Measurements from ENCODE around the gene COLEC11. TPM values are rescaled to one million over a fixed set of nuclear protein-coding genes. Genes with fewer than 3 reads are reported as not detected.

Gene COLEC11
- total and polyA plus RNA-seq, 2 of the 13 experiments (the other 11 are each of a cell fraction or from before 2014, with no cell fraction given) = 1.5 to 3.0 TPM

DNA sequence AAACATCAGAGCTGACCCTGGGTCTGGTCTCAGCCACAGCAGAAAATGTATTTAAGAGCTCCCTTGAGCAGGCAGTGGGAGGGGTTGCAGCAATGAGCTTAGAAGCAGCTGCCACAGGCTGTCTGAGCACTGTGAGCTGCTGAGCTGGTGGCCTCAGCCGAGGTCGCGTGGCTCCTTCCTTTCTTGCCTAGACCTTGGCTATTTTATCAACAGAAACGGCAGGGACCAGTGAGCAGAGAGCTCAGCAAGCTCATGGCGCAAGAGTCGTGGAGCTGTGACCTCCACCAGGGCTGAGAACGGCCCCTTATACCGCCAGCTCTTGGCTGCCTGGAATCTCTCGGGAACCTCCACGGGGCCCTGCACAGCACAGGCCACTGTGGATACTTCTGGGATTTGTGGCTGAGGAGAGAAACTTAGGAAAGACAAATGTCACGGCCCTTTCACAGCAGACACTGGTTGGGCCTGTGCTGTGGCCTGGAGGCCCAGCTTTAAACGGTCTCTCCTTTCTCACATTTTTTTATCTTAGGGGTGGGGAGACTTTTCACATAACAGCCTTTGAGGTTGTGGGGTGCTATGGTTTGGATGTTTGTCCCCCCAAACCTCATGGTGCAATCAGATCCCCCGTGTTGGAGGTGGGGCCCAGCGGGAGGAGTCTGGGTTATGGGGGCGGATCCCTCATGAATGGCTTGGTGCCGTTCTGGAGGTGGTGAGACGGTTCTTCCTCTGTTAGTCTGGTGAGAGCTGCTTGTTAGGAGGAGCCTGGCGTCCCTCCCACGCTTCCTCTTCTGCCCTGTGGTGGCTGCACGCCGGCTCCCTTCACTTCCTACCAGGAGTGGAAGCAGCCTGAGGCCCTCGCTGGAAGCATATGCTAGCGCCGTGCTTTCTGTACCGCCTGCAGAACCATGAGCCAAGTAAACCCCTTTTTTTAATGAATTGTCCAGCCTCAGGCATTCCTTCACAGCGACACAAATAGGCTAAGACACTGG is 64.8 kb downstream of the COLEC11 start (continued):
- TF ChIP-seq, protein P1, sequence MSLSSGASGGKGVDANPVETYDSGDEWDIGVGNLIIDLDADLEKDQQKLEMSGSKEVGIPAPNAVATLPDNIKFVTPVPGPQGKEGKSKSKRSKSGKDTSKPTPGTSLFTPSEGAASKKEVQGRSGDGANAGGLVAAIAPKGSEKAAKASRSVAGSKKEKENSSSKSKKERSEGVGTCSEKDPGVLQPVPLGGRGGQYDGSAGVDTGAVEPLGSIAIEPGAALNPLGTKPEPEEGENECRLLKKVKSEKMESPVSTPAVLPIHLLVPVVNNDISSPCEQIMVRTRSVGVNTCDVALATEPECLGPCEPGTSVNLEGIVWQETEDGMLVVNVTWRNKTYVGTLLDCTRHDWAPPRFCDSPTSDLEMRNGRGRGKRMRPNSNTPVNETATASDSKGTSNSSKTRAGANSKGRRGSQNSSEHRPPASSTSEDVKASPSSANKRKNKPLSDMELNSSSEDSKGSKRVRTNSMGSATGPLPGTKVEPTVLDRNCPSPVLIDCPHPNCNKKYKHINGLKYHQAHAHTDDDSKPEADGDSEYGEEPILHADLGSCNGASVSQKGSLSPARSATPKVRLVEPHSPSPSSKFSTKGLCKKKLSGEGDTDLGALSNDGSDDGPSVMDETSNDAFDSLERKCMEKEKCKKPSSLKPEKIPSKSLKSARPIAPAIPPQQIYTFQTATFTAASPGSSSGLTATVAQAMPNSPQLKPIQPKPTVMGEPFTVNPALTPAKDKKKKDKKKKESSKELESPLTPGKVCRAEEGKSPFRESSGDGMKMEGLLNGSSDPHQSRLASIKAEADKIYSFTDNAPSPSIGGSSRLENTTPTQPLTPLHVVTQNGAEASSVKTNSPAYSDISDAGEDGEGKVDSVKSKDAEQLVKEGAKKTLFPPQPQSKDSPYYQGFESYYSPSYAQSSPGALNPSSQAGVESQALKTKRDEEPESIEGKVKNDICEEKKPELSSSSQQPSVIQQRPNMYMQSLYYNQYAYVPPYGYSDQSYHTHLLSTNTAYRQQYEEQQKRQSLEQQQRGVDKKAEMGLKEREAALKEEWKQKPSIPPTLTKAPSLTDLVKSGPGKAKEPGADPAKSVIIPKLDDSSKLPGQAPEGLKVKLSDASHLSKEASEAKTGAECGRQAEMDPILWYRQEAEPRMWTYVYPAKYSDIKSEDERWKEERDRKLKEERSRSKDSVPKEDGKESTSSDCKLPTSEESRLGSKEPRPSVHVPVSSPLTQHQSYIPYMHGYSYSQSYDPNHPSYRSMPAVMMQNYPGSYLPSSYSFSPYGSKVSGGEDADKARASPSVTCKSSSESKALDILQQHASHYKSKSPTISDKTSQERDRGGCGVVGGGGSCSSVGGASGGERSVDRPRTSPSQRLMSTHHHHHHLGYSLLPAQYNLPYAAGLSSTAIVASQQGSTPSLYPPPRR (CRISPR knock-in tag; IDR thresholded peaks at IDR 0.05; ENCODE audit: borderline replicate concordance) = 0 out of 2 replicates have a peak, but pooled peaks have one; percentile 27
- TF ChIP-seq ZNF879 (CRISPR knock-in tag; IDR thresholded peaks at IDR 0.05) (no peak), RORA (CRISPR knock-in tag; IDR thresholded peaks at IDR 0.05) (no peak), SP140L (CRISPR knock-in tag; IDR thresholded peaks at IDR 0.05; ENCODE audit: borderline replicate concordance) (no peak), REL (CRISPR knock-in tag; conservative IDR thresholded peaks at IDR 0.05) (no peak), KDM5A (IDR thresholded peaks at IDR 0.05; ENCODE audit: borderline replicate concordance, low read length) (no peak), HDAC2 (CRISPR knock-in tag; IDR thresholded peaks at IDR 0.05) (peak; percentile 70), MED1 (CRISPR knock-in tag; IDR thresholded peaks at IDR 0.05) (no peak; the same call in none of the 2 replicates), KDM4B (CRISPR knock-in tag; IDR thresholded peaks at IDR 0.05) (no peak), ZNF33B (CRISPR knock-in tag; IDR thresholded peaks at IDR 0.05) (0 out of 2 replicates have a peak, but pooled peaks have one; percentile 35), ZNF562 (CRISPR knock-in tag; IDR thresholded peaks at IDR 0.05; ENCODE audit: borderline replicate concordance) (no peak), SIN3B (IDR thresholded peaks at IDR 0.05; ENCODE audit: low read length) (no peak)
- TF ChIP-seq, protein P2, sequence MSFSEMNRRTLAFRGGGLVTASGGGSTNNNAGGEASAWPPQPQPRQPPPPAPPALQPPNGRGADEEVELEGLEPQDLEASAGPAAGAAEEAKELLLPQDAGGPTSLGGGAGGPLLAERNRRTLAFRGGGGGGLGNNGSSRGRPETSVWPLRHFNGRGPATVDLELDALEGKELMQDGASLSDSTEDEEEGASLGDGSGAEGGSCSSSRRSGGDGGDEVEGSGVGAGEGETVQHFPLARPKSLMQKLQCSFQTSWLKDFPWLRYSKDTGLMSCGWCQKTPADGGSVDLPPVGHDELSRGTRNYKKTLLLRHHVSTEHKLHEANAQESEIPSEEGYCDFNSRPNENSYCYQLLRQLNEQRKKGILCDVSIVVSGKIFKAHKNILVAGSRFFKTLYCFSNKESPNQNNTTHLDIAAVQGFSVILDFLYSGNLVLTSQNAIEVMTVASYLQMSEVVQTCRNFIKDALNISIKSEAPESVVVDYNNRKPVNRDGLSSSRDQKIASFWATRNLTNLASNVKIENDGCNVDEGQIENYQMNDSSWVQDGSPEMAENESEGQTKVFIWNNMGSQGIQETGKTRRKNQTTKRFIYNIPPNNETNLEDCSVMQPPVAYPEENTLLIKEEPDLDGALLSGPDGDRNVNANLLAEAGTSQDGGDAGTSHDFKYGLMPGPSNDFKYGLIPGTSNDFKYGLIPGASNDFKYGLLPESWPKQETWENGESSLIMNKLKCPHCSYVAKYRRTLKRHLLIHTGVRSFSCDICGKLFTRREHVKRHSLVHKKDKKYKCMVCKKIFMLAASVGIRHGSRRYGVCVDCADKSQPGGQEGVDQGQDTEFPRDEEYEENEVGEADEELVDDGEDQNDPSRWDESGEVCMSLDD (CRISPR knock-in tag; IDR thresholded peaks at IDR 0.05; ENCODE audit: borderline replicate concordance) = peak; percentile 76; the same call in 1 of the 2 replicates
- TF ChIP-seq, protein P3, sequence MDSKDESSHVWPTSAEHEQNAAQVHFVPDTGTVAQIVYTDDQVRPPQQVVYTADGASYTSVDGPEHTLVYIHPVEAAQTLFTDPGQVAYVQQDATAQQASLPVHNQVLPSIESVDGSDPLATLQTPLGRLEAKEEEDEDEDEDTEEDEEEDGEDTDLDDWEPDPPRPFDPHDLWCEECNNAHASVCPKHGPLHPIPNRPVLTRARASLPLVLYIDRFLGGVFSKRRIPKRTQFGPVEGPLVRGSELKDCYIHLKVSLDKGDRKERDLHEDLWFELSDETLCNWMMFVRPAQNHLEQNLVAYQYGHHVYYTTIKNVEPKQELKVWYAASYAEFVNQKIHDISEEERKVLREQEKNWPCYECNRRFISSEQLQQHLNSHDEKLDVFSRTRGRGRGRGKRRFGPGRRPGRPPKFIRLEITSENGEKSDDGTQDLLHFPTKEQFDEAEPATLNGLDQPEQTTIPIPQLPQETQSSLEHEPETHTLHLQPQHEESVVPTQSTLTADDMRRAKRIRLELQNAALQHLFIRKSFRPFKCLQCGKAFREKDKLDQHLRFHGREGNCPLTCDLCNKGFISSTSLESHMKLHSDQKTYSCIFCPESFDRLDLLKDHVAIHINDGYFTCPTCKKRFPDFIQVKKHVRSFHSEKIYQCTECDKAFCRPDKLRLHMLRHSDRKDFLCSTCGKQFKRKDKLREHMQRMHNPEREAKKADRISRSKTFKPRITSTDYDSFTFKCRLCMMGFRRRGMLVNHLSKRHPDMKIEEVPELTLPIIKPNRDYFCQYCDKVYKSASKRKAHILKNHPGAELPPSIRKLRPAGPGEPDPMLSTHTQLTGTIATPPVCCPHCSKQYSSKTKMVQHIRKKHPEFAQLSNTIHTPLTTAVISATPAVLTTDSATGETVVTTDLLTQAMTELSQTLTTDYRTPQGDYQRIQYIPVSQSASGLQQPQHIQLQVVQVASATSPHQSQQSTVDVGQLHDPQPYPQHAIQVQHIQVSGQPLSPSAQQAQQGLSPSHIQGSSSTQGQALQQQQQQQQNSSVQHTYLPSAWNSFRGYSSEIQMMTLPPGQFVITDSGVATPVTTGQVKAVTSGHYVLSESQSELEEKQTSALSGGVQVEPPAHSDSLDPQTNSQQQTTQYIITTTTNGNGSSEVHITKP (CRISPR knock-in tag; IDR thresholded peaks at IDR 0.05; ENCODE audit: low read depth) = no peak
- TF ChIP-seq, protein P4, sequence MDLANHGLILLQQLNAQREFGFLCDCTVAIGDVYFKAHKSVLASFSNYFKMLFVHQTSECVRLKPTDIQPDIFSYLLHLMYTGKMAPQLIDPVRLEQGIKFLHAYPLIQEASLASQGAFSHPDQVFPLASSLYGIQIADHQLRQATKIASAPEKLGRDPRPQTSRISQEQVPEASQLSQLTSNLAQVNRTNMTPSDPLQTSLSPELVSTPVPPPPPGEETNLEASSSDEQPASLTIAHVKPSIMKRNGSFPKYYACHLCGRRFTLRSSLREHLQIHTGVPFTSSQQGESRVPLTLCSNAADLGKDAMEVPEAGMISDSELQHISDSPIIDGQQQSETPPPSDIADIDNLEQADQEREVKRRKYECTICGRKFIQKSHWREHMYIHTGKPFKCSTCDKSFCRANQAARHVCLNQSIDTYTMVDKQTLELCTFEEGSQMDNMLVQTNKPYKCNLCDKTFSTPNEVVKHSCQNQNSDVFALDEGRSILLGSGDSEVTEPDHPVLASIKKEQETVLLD (CRISPR knock-in tag; IDR thresholded peaks at IDR 0.05; ENCODE audit: low read depth) = no peak
